ENCODE measurements around the gene HEATR5A.
"Not testable (repeated sequence)": the region's sequence is repeated elsewhere in the genome, so short reads cannot be mapped to it uniquely, and the experiment has no call there.

Gene HEATR5A

GRCh38 chr14:31280871-31281220 is 139.5 kb downstream of the HEATR5A start:
- no peak for TF ChIP-seq EZH2phosphoT487 (IDR thresholded peaks at IDR 0.05; ENCODE audit: low read depth)
- no peak for TF ChIP-seq CTCF (IDR thresholded peaks at IDR 0.05; ENCODE audit: low read depth, low read length)
- H3K4me2 ChIP-seq (ENCODE audit: low read length) = no peak overlapping the region
- H3K9me3 ChIP-seq (ENCODE audit: insufficient read depth, low read length) = peaks cover 10% of the 10 kb centered on the region; the same call in 1 of the 2 replicates
- no peaks in the 10 kb centered on the region for H3K79me2 ChIP-seq (ENCODE audit: low read length)
- peaks cover 4% of the 10 kb centered on the region for H3K36me3 ChIP-seq (replicated peaks; ENCODE audit: low read depth, low read length)
- H3K4me3 ChIP-seq (ENCODE audit: low read length) = no peak overlapping the region
- peaks cover 5% of the 10 kb centered on the region for H3K4me1 ChIP-seq (ENCODE audit: low read length)
- H3K27me3 ChIP-seq (ENCODE audit: low read depth, low read length) = no peaks in the 10 kb centered on the region
- no peak overlapping the region for H3K27ac ChIP-seq (ENCODE audit: low read length)
- no peak overlapping the region for H2AFZ ChIP-seq (ENCODE audit: low read depth, low read length)
- no peaks in the 10 kb centered on the region for H4K20me1 ChIP-seq (ENCODE audit: insufficient read depth, low read length)
- H3K9ac ChIP-seq (ENCODE audit: low read length) = no peak overlapping the region

DNA sequence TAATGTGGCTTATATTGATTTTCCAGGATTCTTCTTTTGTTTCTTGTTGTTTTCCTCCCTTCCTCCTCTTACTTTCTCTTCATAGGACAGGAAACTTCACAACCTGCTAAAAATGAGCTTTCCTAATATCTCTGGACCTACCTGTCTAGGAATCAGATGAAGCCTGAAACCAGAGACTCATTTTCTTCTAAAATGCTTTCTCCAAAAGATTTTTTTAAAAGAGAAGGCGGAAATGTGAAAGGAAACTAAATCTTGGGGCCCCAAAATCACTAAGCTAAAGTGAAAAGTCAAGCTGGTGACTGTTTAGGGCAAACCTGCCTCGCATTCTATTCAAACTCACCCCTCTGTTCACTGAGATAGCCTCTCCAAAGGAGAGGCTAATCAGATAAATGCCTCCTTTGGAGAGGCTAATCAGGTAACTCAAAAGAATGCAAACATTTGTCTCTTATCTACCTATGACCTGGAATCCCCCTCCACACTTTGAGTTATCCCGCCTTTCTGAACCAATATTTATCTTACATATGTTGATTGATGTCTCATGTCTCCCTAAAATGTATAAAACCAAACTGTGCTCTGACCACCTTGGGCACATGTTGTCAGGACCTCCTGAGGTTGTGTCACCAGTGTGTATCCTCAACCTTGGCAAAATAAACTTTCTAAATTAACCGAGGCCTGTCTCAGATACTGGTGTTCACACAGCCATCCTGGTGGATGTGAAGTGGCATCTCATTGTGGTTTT is 140.0 kb downstream of the HEATR5A start:
- TF ChIP-seq EZH2phosphoT487 (IDR thresholded peaks at IDR 0.05; ENCODE audit: low read depth) (no peak), CTCF (IDR thresholded peaks at IDR 0.05; ENCODE audit: low read depth, low read length) (no peak)
- Histone ChIP-seq H3K4me1 (ENCODE audit: low read length) (peaks cover 5% of the 10 kb centered on the region), H3K4me3 (ENCODE audit: low read length) (no peak overlapping the region), H3K36me3 (replicated peaks; ENCODE audit: low read depth, low read length) (peaks cover 4% of the 10 kb centered on the region), H3K9ac (ENCODE audit: low read length) (no peak overlapping the region), H4K20me1 (ENCODE audit: insufficient read depth, low read length) (no peaks in the 10 kb centered on the region), H3K9me3 (ENCODE audit: insufficient read depth, low read length) (peaks cover 10% of the 10 kb centered on the region; the same call in 1 of the 2 replicates), H3K27me3 (ENCODE audit: low read depth, low read length) (no peaks in the 10 kb centered on the region), H3K4me2 (ENCODE audit: low read length) (no peak overlapping the region), H3K79me2 (ENCODE audit: low read length) (no peaks in the 10 kb centered on the region), H2AFZ (ENCODE audit: low read depth, low read length) (no peak overlapping the region), H3K27ac (ENCODE audit: low read length) (no peak overlapping the region)

DNA sequence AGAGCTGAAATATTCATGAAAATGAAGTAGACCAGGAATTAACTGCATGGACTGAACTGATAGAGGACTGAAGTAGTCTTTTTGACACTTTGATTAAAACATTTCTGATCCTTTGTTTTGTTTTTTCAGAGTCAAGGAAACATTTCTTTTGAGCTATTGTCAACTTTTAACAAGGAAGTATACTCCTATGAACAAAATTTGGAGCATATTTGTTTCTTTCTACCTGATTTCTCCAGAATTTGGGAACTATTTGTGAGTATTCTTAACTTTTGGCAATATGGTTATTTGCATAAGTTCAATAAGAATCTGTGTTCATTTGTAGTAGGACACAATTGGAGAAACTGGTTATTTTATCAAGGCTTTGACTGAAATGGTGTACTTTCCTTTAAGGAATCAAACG is 141.5 kb downstream of the HEATR5A start:
- no peak overlapping the region for H3K4me3 ChIP-seq (ENCODE audit: low read length)
- H2AFZ ChIP-seq (ENCODE audit: low read depth, low read length) = no peak overlapping the region
- no peak overlapping the region for H3K27ac ChIP-seq (ENCODE audit: low read length)
- no peak overlapping the region for H3K4me2 ChIP-seq (ENCODE audit: low read length)
- no peaks in the 10 kb centered on the region for H3K79me2 ChIP-seq (ENCODE audit: low read length)
- H3K36me3 ChIP-seq (replicated peaks; ENCODE audit: low read depth, low read length) = peaks cover 4% of the 10 kb centered on the region
- H3K9ac ChIP-seq (ENCODE audit: low read length) = no peak overlapping the region
- peaks cover 10% of the 10 kb centered on the region for H3K9me3 ChIP-seq (ENCODE audit: insufficient read depth, low read length)
- no peak for TF ChIP-seq EZH2phosphoT487 (IDR thresholded peaks at IDR 0.05; ENCODE audit: low read depth)
- TF ChIP-seq CTCF (IDR thresholded peaks at IDR 0.05; ENCODE audit: low read depth, low read length) = no peak
- H4K20me1 ChIP-seq (ENCODE audit: insufficient read depth, low read length) = no peaks in the 10 kb centered on the region
- H3K27me3 ChIP-seq (ENCODE audit: low read depth, low read length) = no peaks in the 10 kb centered on the region
- H3K4me1 ChIP-seq (ENCODE audit: low read length) = peaks cover 5% of the 10 kb centered on the region

- Histone ChIP-seq H2AFZ (ENCODE audit: low read depth, low read length) (no peak overlapping the region), H3K27me3 (ENCODE audit: low read depth, low read length) (no peaks in the 10 kb centered on the region), H4K20me1 (ENCODE audit: insufficient read depth, low read length) (no peaks in the 10 kb centered on the region), H3K4me3 (ENCODE audit: low read length) (no peak overlapping the region), H3K9ac (ENCODE audit: low read length) (no peak overlapping the region), H3K36me3 (replicated peaks; ENCODE audit: low read depth, low read length) (peaks cover 4% of the 10 kb centered on the region), H3K79me2 (ENCODE audit: low read length) (no peaks in the 10 kb centered on the region), H3K4me1 (ENCODE audit: low read length) (no peaks in the 10 kb centered on the region), H3K9me3 (ENCODE audit: insufficient read depth, low read length) (peaks cover 10% of the 10 kb centered on the region), H3K27ac (ENCODE audit: low read length) (no peak overlapping the region), H3K4me2 (ENCODE audit: low read length) (no peak overlapping the region)
- no peak for TF ChIP-seq EZH2phosphoT487 (IDR thresholded peaks at IDR 0.05; ENCODE audit: low read depth)
- TF ChIP-seq CTCF (IDR thresholded peaks at IDR 0.05; ENCODE audit: low read depth, low read length) = no peak
Observed at GRCh38 chr14:31277085-31277484, 143.3 kb downstream of the HEATR5A start.

GRCh38 chr14:31276417-31276816 is 143.9 kb downstream of the HEATR5A start:
- not testable (repeated sequence) for H3K36me3 ChIP-seq (replicated peaks; ENCODE audit: low read depth, low read length); H3K4me3 ChIP-seq (ENCODE audit: low read length); H3K4me2 ChIP-seq (ENCODE audit: low read length); H3K79me2 ChIP-seq (ENCODE audit: low read length); H2AFZ ChIP-seq (ENCODE audit: low read depth, low read length); H3K27ac ChIP-seq (ENCODE audit: low read length); H3K27me3 ChIP-seq (ENCODE audit: low read depth, low read length); H3K9ac ChIP-seq (ENCODE audit: low read length); H4K20me1 ChIP-seq (ENCODE audit: insufficient read depth, low read length); H3K4me1 ChIP-seq (ENCODE audit: low read length)
- H3K9me3 ChIP-seq (ENCODE audit: insufficient read depth, low read length) = peaks cover 10% of the 10 kb centered on the region

Data from OCI-LY3 (cell line).